Esophagus muscularis mucosa (tissue), 3 donors: ENCODE data around the gene COG1.

Experiments
- CTCF ChIP-seq, 3 experiments: fragments of 200-600 bp in 2 of 3; fragments of 450-650 bp in 1 of 3; sonication (generic) in 2 of 3; IDR thresholded peaks; one replicate each; pipeline ENCODE4 v1.5.1; 2017 to 2019; ENCODE audit warnings: antibody characterized with exemption in 3 of 3, mild to moderate bottlenecking in 2 of 3, moderate library complexity in 1 of 3
- POLR2A ChIP-seq: fragments of 450-650 bp; IDR thresholded peaks from one replicate; pipeline ENCODE4 v1.6.1; 2017; ENCODE audit warnings: antibody characterized with exemption, moderate library complexity, mild to moderate bottlenecking, low read depth

- TF ChIP-seq CTCF (IDR thresholded peaks at IDR 0.05) (no peak), POLR2A (no peak)
Observed at GRCh38 chr17:73215447-73215846, 22.6 kb downstream of the COG1 start.
